IMR-90 (cell line): ENCODE results near the gene DNAJC13. TPM values are rescaled to one million over a fixed set of nuclear protein-coding genes. Genes with fewer than 3 reads are reported as not detected.

Source experiments
- ATAC-seq: fragments of 200-7000 bp; cut with Tn5 transposase; 2 replicates; pipeline ENCODE4 v1.9.1; 2020; ENCODE audit warnings: low read depth, mild to moderate bottlenecking, moderate library complexity
- BruUV-seq: library from RNA; stranded (reverse); fragments of 400-500 nt; replicated peaks from 2 replicates; lab custom pipeline; 2021; lab: Mats Ljungman, UMichigan
- CTCF ChIA-PET: fragments of 300-600 bp; formaldehyde crosslinking; extraction: SDS; loops from one replicate; lab custom pipeline; 2021; ENCODE audit warnings: antibody characterized with exemption; lab: Yijun Ruan, JAX
- POLR2A ChIA-PET: fragments of 300-600 bp; sonication (Branson Sonifier 250); formaldehyde crosslinking; loops from one replicate; lab custom pipeline; 2022; ENCODE audit warnings: antibody characterized with exemption; ENCODE audit not compliant: unreplicated experiment; lab: Charles Lee
- DNase-seq: peaks from one replicate; pipeline ENCODE4 v3.0.0; 2013
- H2AFZ ChIP-seq: replicated peaks from 2 replicates; pipeline ENCODE3; 2013; ENCODE audit warnings: low read length, mild to moderate bottlenecking; ENCODE audit not compliant: poor library complexity
- H2AK5ac ChIP-seq: 2 replicates; pipeline ENCODE4 v1.6.1; 2013; ENCODE audit warnings: low read depth, low read length, inconsistent platforms
- H2AK9ac ChIP-seq: replicated peaks from 2 replicates; pipeline ENCODE3; 2013; ENCODE audit warnings: mild to moderate bottlenecking, low read depth, low read length, moderate library complexity; ENCODE audit not compliant: poor library complexity
- H2BK120ac ChIP-seq: 2 replicates; pipeline ENCODE4 v1.6.1; 2013; ENCODE audit warnings: low read depth, low read length, inconsistent platforms
- H2BK15ac ChIP-seq: 3 replicates; pipeline ENCODE4 v1.6.1; 2013; ENCODE audit warnings: low read depth, low read length, inconsistent platforms
- H2BK20ac ChIP-seq: 2 replicates; pipeline ENCODE4 v1.6.1; 2013; ENCODE audit warnings: low read depth, mild to moderate bottlenecking, inconsistent platforms, low read length, moderate library complexity
- H2BK5ac ChIP-seq: 2 replicates; pipeline ENCODE4 v1.6.1; 2013; ENCODE audit warnings: mild to moderate bottlenecking, low read depth, low read length, inconsistent platforms; ENCODE audit not compliant: poor library complexity, severe bottlenecking
- H3K14ac ChIP-seq: replicated peaks from 2 replicates; pipeline ENCODE4 v1.6.1; 2013; ENCODE audit warnings: low read depth, low read length, inconsistent platforms
- H3K18ac ChIP-seq: 2 replicates; pipeline ENCODE4 v1.6.1; 2013; ENCODE audit warnings: low read depth, low read length, control low read depth
- H3K23ac ChIP-seq: 2 replicates; pipeline ENCODE4 v1.6.1; 2013; ENCODE audit warnings: low read depth, low read length, inconsistent platforms
- H3K27ac ChIP-seq: 2 replicates; pipeline ENCODE4 v1.5.1; 2013; ENCODE audit warnings: mild to moderate bottlenecking, control low read depth, low read length; ENCODE audit not compliant: insufficient read depth
- H3K27me3 ChIP-seq: 2 replicates; pipeline ENCODE4 v1.6.1; 2013; ENCODE audit warnings: low read length; ENCODE audit not compliant: control insufficient read depth, insufficient read depth
- H3K36me3 ChIP-seq: 2 replicates; pipeline ENCODE4 v1.6.1; 2013; ENCODE audit warnings: low read length, mixed read lengths; ENCODE audit not compliant: control insufficient read depth, insufficient read depth
- H3K4ac ChIP-seq: 2 replicates; pipeline ENCODE4 v1.6.1; 2013; ENCODE audit warnings: low read depth, low read length, inconsistent platforms
- H3K4me1 ChIP-seq: 2 replicates; pipeline ENCODE4 v1.6.1; 2013; ENCODE audit warnings: low read length, mixed read lengths; ENCODE audit not compliant: control insufficient read depth, insufficient read depth
- H3K4me2 ChIP-seq: 2 replicates; pipeline ENCODE4 v1.6.1; 2013; ENCODE audit warnings: low read depth, mild to moderate bottlenecking, control low read depth, low read length, moderate library complexity
- H3K4me3 ChIP-seq: 2 replicates; pipeline ENCODE4 v1.5.1; 2013; ENCODE audit warnings: low read depth, mild to moderate bottlenecking, control low read depth, low read length, moderate library complexity; ENCODE audit not compliant: insufficient read depth
- H3K56ac ChIP-seq: 2 replicates; pipeline ENCODE4 v1.6.1; 2013; ENCODE audit warnings: low read length, inconsistent platforms; ENCODE audit not compliant: insufficient read depth; ENCODE audit errors: extremely low read depth
- H3K79me1 ChIP-seq, 2 experiments: 2 replicates each; pipeline ENCODE4 v1.6.1; 2013; ENCODE audit warnings: low read length in 2 of 2, inconsistent platforms in 1 of 2, low read depth in 1 of 2
- H3K9ac ChIP-seq: 2 replicates; pipeline ENCODE4 v1.6.1; 2013; ENCODE audit warnings: low read depth, low read length, control low read depth
- H3K9me1 ChIP-seq: 2 replicates; pipeline ENCODE4 v1.6.1; 2013; ENCODE audit warnings: low read length, inconsistent platforms; ENCODE audit not compliant: insufficient read depth
- H3K9me3 ChIP-seq: 2 replicates; pipeline ENCODE4 v1.6.1; 2013; ENCODE audit warnings: low read length; ENCODE audit not compliant: control insufficient read depth, insufficient read depth
- H4K20me1 ChIP-seq: 2 replicates; pipeline ENCODE4 v1.6.1; 2013; ENCODE audit warnings: low read length, inconsistent platforms; ENCODE audit not compliant: insufficient read depth
- H4K5ac ChIP-seq: 2 replicates; pipeline ENCODE4 v1.6.1; 2013; ENCODE audit warnings: mild to moderate bottlenecking, low read depth, low read length, control low read depth
- H4K8ac ChIP-seq, 2 experiments: 2 replicates each; pipeline ENCODE4 v1.6.1; 2013; ENCODE audit warnings: low read depth in 2 of 2, low read length in 2 of 2, control low read depth in 1 of 2, inconsistent platforms in 1 of 2
- H4K91ac ChIP-seq: 2 replicates; pipeline ENCODE4 v1.6.1; 2013; ENCODE audit warnings: low read depth, low read length, inconsistent platforms; ENCODE audit not compliant: insufficient read depth
- CHD1 ChIP-seq: IDR thresholded peaks from 2 replicates; pipeline ENCODE4 v1.6.1; 2012; ENCODE audit warnings: low read depth, low read length, improper control_type of control experiment
- CTCF ChIP-seq: conservative IDR thresholded peaks from 2 replicates; pipeline ENCODE4 v1.5.1; 2012; ENCODE audit warnings: mild to moderate bottlenecking, low read depth, low read length, improper control_type of control experiment
- FOS ChIP-seq: fragments of 150-350 bp; IDR thresholded peaks from 2 replicates; pipeline ENCODE4 v1.6.1; 2016; ENCODE audit warnings: low read depth, low read length
- MAFK ChIP-seq: IDR thresholded peaks from 2 replicates; pipeline ENCODE4 v1.6.1; 2012; ENCODE audit warnings: low read depth, low read length, improper control_type of control experiment
- NFE2L2 ChIP-seq: fragments of 150-350 bp; IDR thresholded peaks from 2 replicates; pipeline ENCODE4 v1.6.1; 2016; ENCODE audit warnings: low read depth, mild to moderate bottlenecking, low read length
- RCOR1 ChIP-seq: IDR thresholded peaks from 2 replicates; pipeline ENCODE4 v1.6.1; 2012; ENCODE audit warnings: mild to moderate bottlenecking, low read length, improper control_type of control experiment; ENCODE audit not compliant: insufficient replicate concordance
- WGBS, 2 experiments: methylation state at CpG; one replicate each; pipeline versions ENCODE4 v1.1.5 to v1.1.7; 2013; ENCODE audit warnings: missing lambda C conversion rate in 2 of 2; ENCODE audit not compliant: insufficient read length in 1 of 2; ENCODE audit errors: extremely low coverage in 2 of 2; 5-methylcytosine and 5-hydroxymethylcytosine counted together
- dilution Hi-C: fragments of 300-500 bp; cut with HindIII; formaldehyde crosslinking; loops from one replicate; pipeline ENCODE4 v1.14.3; 2018; ENCODE audit warnings: low sequenced_read_pairs; ENCODE audit not compliant: unreplicated experiment
- in situ Hi-C: fragments of 300-500 bp; cut with MboI; formaldehyde crosslinking; loops from 3 replicates; pipeline ENCODE4 v1.14.3; 2019; ENCODE audit warnings: low sequenced_read_pairs, inconsistent platforms, mixed read lengths
- intact Hi-C: fragments of 100-400 bp; cut with micrococcal nuclease; formaldehyde crosslinking; loops from 2 replicates; pipeline ENCODE4 v1.10.0; 2022
- polyA plus RNA-seq, 3 experiments: library from polyadenylated mRNA; depleted of rRNA; stranded (reverse); fragments of >200 nt; gene quantifications; 2 replicates each; pipeline ENCODE4 v1.2.3, GENCODE V29; 2012; ENCODE audit warnings: low replicate concordance in 1 of 3
- total RNA-seq: library from RNA; depleted of rRNA; stranded (reverse); fragments of >200 nt; gene quantifications from 2 replicates; pipeline ENCODE4 v1.2.3, GENCODE V29; 2012

DNAJC13 gene
- total and polyA plus RNA-seq, 2 of the 4 experiments (the other 2 are of a cell fraction) = 16.4 to 48.6 TPM

- H2AFZ ChIP-seq = no peak overlapping the region
- DNase-seq (no peak), ATAC-seq (no peak)
- intact Hi-C loops = no loop called here
- TF ChIP-seq MAFK = no peak
- no peak for TF ChIP-seq CHD1
- TF ChIP-seq FOS = no peak
- TF ChIP-seq CTCF = no peak
- TF ChIP-seq RCOR1 = no peak
- no peak for TF ChIP-seq NFE2L2
- H3K27ac ChIP-seq = no peak overlapping the region
- in situ Hi-C loops = loop anchor here (5.0 kb wide), 2 partner anchors 39 to 144 kb away; no protein-coding TSS in a partner anchor
- no peaks in the 10 kb centered on the region for H3K79me1 ChIP-seq
- no peak overlapping the region for H2BK20ac ChIP-seq
- H2AK9ac ChIP-seq = no peak overlapping the region
- ChIA-PET POLR2A (no interaction called here), CTCF (interaction anchor here (0.6 kb wide), 1 partner anchor 149 kb away, joined by 3 read pairs; no protein-coding TSS in a partner anchor)
- H3K27me3 ChIP-seq = peaks cover 2% of the 10 kb centered on the region; the same call in 1 of the 2 replicates
- H3K4me2 ChIP-seq = no peak overlapping the region
- 87% methylated on average over 3 of the region's 13 CpGs; no CpG with 5 or more reads in 1 of the 2 experiments for WGBS, 2 experiments
- no peak overlapping the region for H3K23ac ChIP-seq
- no peak overlapping the region for H2BK120ac ChIP-seq
- no peak overlapping the region for H2AK5ac ChIP-seq
- H4K8ac ChIP-seq = no peak overlapping the region
- BruUV-seq = no TSS peak
- H3K18ac ChIP-seq = no peak overlapping the region
- H4K20me1 ChIP-seq = no peaks in the 10 kb centered on the region
- no peak overlapping the region for H4K5ac ChIP-seq
- no peaks in the 10 kb centered on the region; the same call in 1 of the 2 replicates for H3K9me3 ChIP-seq
- no peak overlapping the region for H3K4ac ChIP-seq
- H3K36me3 ChIP-seq = no peaks in the 10 kb centered on the region
- dilution Hi-C loops = no loop called here
- no peak overlapping the region for H3K14ac ChIP-seq
- no peak overlapping the region for H3K9ac ChIP-seq
- H3K9me1 ChIP-seq = no peaks in the 10 kb centered on the region
- no peak overlapping the region for H3K4me3 ChIP-seq
- H3K56ac ChIP-seq = no peak overlapping the region
- H2BK15ac ChIP-seq = no peak overlapping the region
- no peaks in the 10 kb centered on the region for H3K4me1 ChIP-seq
- no peak overlapping the region for H2BK5ac ChIP-seq
- H4K91ac ChIP-seq = no peak overlapping the region
Observed at GRCh38 chr3:132401255-132401654, 16.0 kb upstream of the DNAJC13 start.
